Neural cell (in vitro differentiated cells): ENCODE data around the gene DOCK4.

Experiments
- EP300 ChIP-seq: fragments of 450-650 bp; conservative IDR thresholded peaks from 2 replicates; pipeline ENCODE4 v1.6.1; 2014; ENCODE audit warnings: antibody characterized with exemption, mild to moderate bottlenecking, moderate library complexity; ENCODE audit not compliant: poor library complexity, severe bottlenecking
- EZH2 ChIP-seq: fragments of 200-600, 300-800 bp; shearing (Covaris generic), sonication (generic); IDR thresholded peaks from 2 replicates; pipeline ENCODE4 v1.6.1; 2014; ENCODE audit warnings: antibody characterized with exemption, low read length, borderline replicate concordance, mild to moderate bottlenecking; ENCODE audit not compliant: insufficient read depth, poor library complexity, severe bottlenecking
- MXI1 ChIP-seq: fragments of 450-650 bp; conservative IDR thresholded peaks from 2 replicates; pipeline ENCODE4 v1.6.1; 2014; ENCODE audit warnings: antibody characterized with exemption, mild to moderate bottlenecking; ENCODE audit not compliant: poor library complexity, severe bottlenecking
- POLR2AphosphoS5 ChIP-seq: IDR thresholded peaks from 2 replicates; pipeline ENCODE4 v1.6.1; 2012
- RAD21 ChIP-seq: fragments of 450-650 bp; conservative IDR thresholded peaks from 2 replicates; pipeline ENCODE4 v1.6.1; 2014; ENCODE audit warnings: antibody characterized with exemption, mild to moderate bottlenecking, moderate library complexity
- SMC3 ChIP-seq: fragments of 450-650 bp; conservative IDR thresholded peaks from 2 replicates; pipeline ENCODE4 v1.6.1; 2014; ENCODE audit warnings: antibody characterized with exemption, mild to moderate bottlenecking, moderate library complexity; ENCODE audit not compliant: poor library complexity
- TF ChIP-seq, protein P1 (sequence below): fragments of 450-650 bp; IDR thresholded peaks from 2 replicates; pipeline ENCODE4 v1.5.1; 2014; ENCODE audit warnings: antibody characterized with exemption, mild to moderate bottlenecking, moderate library complexity; ENCODE audit not compliant: poor library complexity, severe bottlenecking
- TF ChIP-seq, protein P2 (sequence below): IDR thresholded peaks from 2 replicates; pipeline ENCODE4 v1.6.1; 2012; ENCODE audit warnings: borderline replicate concordance

- TF ChIP-seq, protein P1, sequence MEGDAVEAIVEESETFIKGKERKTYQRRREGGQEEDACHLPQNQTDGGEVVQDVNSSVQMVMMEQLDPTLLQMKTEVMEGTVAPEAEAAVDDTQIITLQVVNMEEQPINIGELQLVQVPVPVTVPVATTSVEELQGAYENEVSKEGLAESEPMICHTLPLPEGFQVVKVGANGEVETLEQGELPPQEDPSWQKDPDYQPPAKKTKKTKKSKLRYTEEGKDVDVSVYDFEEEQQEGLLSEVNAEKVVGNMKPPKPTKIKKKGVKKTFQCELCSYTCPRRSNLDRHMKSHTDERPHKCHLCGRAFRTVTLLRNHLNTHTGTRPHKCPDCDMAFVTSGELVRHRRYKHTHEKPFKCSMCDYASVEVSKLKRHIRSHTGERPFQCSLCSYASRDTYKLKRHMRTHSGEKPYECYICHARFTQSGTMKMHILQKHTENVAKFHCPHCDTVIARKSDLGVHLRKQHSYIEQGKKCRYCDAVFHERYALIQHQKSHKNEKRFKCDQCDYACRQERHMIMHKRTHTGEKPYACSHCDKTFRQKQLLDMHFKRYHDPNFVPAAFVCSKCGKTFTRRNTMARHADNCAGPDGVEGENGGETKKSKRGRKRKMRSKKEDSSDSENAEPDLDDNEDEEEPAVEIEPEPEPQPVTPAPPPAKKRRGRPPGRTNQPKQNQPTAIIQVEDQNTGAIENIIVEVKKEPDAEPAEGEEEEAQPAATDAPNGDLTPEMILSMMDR, result no peak
- TF ChIP-seq EP300 (no peak), POLR2AphosphoS5 (peak; percentile 15), EZH2 (no peak), SMC3 (no peak), MXI1 (no peak), RAD21 (no peak)
- TF ChIP-seq, protein P2, sequence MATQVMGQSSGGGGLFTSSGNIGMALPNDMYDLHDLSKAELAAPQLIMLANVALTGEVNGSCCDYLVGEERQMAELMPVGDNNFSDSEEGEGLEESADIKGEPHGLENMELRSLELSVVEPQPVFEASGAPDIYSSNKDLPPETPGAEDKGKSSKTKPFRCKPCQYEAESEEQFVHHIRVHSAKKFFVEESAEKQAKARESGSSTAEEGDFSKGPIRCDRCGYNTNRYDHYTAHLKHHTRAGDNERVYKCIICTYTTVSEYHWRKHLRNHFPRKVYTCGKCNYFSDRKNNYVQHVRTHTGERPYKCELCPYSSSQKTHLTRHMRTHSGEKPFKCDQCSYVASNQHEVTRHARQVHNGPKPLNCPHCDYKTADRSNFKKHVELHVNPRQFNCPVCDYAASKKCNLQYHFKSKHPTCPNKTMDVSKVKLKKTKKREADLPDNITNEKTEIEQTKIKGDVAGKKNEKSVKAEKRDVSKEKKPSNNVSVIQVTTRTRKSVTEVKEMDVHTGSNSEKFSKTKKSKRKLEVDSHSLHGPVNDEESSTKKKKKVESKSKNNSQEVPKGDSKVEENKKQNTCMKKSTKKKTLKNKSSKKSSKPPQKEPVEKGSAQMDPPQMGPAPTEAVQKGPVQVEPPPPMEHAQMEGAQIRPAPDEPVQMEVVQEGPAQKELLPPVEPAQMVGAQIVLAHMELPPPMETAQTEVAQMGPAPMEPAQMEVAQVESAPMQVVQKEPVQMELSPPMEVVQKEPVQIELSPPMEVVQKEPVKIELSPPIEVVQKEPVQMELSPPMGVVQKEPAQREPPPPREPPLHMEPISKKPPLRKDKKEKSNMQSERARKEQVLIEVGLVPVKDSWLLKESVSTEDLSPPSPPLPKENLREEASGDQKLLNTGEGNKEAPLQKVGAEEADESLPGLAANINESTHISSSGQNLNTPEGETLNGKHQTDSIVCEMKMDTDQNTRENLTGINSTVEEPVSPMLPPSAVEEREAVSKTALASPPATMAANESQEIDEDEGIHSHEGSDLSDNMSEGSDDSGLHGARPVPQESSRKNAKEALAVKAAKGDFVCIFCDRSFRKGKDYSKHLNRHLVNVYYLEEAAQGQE, result no peak
Observed at GRCh38 chr7:111784296-111784695, 421.9 kb downstream of the DOCK4 start.
